Astrocyte (in vitro differentiated cells and primary cell): ENCODE measurements around the gene ZNF37A. TPM values are rescaled to one million over a fixed set of nuclear protein-coding genes. Genes with fewer than 3 reads are reported as not detected.

Experiments used
- DNase-seq: peaks from one replicate; pipeline ENCODE4 v3.0.0-alpha.2; 2010; ENCODE audit warnings: low read depth
- FAIRE-seq: peaks from 2 replicates; lab custom pipeline; 2011; peaks lifted over from hg19 to GRCh38; lab: Jason Lieb, UNC
- H2AFZ ChIP-seq: 2 replicates; pipeline ENCODE4 v1.6.0; 2012; ENCODE audit warnings: low read depth, low read length, inconsistent platforms
- H3K27ac ChIP-seq: 2 replicates; pipeline ENCODE4 v1.5.1; 2011; ENCODE audit warnings: low read depth, low read length, inconsistent platforms
- H3K27me3 ChIP-seq: 2 replicates; pipeline ENCODE4 v1.6.0; 2011; ENCODE audit warnings: low read length, inconsistent platforms; ENCODE audit not compliant: insufficient read depth
- H3K36me3 ChIP-seq: 2 replicates; pipeline ENCODE4 v1.5.1; 2011; ENCODE audit warnings: low read length, inconsistent platforms; ENCODE audit not compliant: insufficient read depth
- H3K4me1 ChIP-seq: 2 replicates; pipeline ENCODE4 v1.5.1; 2011; ENCODE audit warnings: low read length, inconsistent platforms; ENCODE audit not compliant: insufficient read depth
- H3K4me2 ChIP-seq: 2 replicates; pipeline ENCODE4 v1.6.0; 2012; ENCODE audit warnings: low read length, inconsistent platforms
- H3K4me3 ChIP-seq: 2 replicates; pipeline ENCODE4 v1.5.1; 2011; ENCODE audit warnings: low read depth, mild to moderate bottlenecking, low read length, inconsistent platforms; ENCODE audit not compliant: insufficient read depth
- H3K79me2 ChIP-seq: 2 replicates; pipeline ENCODE4 v1.6.0; 2012; ENCODE audit warnings: mild to moderate bottlenecking, low read length, inconsistent platforms; ENCODE audit not compliant: insufficient read depth
- H3K9ac ChIP-seq: 2 replicates; pipeline ENCODE4 v1.6.0; 2012; ENCODE audit warnings: mild to moderate bottlenecking, low read length, inconsistent platforms
- H3K9me3 ChIP-seq: 2 replicates; pipeline ENCODE4 v1.5.1; 2012; ENCODE audit warnings: low read depth, mild to moderate bottlenecking, low read length, inconsistent platforms; ENCODE audit not compliant: insufficient read depth
- H4K20me1 ChIP-seq: 2 replicates; pipeline ENCODE4 v1.6.0; 2012; ENCODE audit warnings: low read length, inconsistent platforms; ENCODE audit not compliant: insufficient read depth
- H3K27ac Mint-ChIP-seq: one replicate; pipeline ENCODE4 v1.8.0; 2021; ENCODE audit warnings: mild to moderate bottlenecking, mixed read lengths; ENCODE audit not compliant: unreplicated experiment
- H3K27me3 Mint-ChIP-seq: one replicate; pipeline ENCODE4 v1.8.0; 2021; ENCODE audit warnings: low read depth, mixed read lengths; ENCODE audit not compliant: unreplicated experiment
- H3K36me3 Mint-ChIP-seq: one replicate; pipeline ENCODE4 v1.8.0; 2021; ENCODE audit warnings: low read depth, mixed read lengths; ENCODE audit not compliant: unreplicated experiment
- H3K4me1 Mint-ChIP-seq: one replicate; pipeline ENCODE4 v1.8.0; 2021; ENCODE audit warnings: low read depth, mixed read lengths; ENCODE audit not compliant: unreplicated experiment
- H3K4me3 Mint-ChIP-seq: one replicate; pipeline ENCODE4 v1.8.0; 2021; ENCODE audit warnings: mild to moderate bottlenecking, moderate library complexity, mixed read lengths; ENCODE audit not compliant: unreplicated experiment
- H3K9me3 Mint-ChIP-seq: one replicate; pipeline ENCODE4 v1.8.0; 2021; ENCODE audit warnings: mild to moderate bottlenecking, mixed read lengths; ENCODE audit not compliant: unreplicated experiment
- CTCF ChIP-seq: IDR thresholded peaks from 2 replicates; pipeline ENCODE4 v1.5.1; 2011; ENCODE audit warnings: low read depth, mild to moderate bottlenecking, inconsistent platforms, low read length, moderate library complexity; ENCODE audit not compliant: insufficient read depth
- EZH2 ChIP-seq: IDR thresholded peaks from 2 replicates; pipeline ENCODE4 v1.6.1; 2012; ENCODE audit warnings: mild to moderate bottlenecking, low read length, inconsistent platforms; ENCODE audit not compliant: insufficient read depth
- total RNA-seq: library from RNA; stranded (reverse); gene quantifications from 2 replicates; pipeline ENCODE4 v1.2.1, GENCODE V29; 2021

The ZNF37A gene
- total RNA-seq, 1 donor from 2014 or later, result 10.1 TPM

DNA sequence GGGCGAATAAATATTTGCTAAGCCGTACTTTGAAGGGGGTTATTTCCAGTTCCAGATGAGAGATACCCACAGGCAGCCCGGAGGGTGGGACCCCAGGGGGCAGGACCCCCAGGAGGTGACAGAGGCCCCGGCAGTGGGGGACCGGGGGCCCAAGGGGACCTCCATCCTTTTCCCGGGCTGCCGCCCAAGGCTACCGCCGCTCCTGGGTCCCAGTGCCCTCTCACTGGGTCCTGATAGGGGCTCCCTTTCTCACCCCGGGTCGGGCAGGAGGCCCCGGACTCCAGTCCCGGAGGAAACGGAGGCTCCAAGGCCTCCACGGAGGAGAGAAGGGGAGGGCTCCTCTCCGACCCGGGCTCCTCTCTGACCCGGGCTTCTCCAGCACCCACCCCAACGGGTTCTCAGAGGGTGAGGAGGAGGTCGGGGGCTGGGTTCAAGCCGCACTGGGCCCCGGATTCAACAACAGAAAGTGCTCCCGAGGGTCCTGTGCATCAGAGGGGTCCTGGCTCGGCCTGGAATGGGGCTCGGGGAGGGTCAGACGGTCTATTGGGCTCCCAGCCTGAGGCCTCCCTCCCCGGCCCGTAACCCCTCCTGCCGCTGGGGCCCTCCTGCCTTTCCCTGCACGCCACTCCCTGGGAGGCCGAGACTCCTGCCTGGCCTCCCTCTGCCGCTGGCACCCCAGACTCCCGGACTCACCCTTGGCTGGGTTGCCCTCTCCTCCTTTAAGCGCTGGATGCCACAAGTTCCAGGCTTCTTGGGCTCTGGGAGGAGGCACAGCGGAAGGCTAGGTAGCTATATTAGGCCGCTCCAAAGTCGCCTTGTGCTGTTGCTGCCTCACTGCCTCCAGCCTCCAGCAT lies 62.5 kb downstream of the ZNF37A start:
- H2AFZ ChIP-seq, result no peak overlapping the region
- H3K9ac ChIP-seq, result no peak overlapping the region
- Mint-ChIP-seq H3K4me3 (no peak overlapping the region), H3K9me3 (peaks cover 14% of the 10 kb centered on the region), H3K36me3 (no peaks in the 10 kb centered on the region), H3K27ac (no peak overlapping the region), H3K27me3 (no peaks in the 10 kb centered on the region), H3K4me1 (no peaks in the 10 kb centered on the region)
- peaks cover 9% of the 10 kb centered on the region for H3K9me3 ChIP-seq
- no peaks in the 10 kb centered on the region for H3K79me2 ChIP-seq
- H3K4me3 ChIP-seq, result no peak overlapping the region
- H3K36me3 ChIP-seq, result no peaks in the 10 kb centered on the region
- DNase-seq, result no peak
- TF ChIP-seq EZH2 (no peak), CTCF (no peak)
- no peak overlapping the region for H3K27ac ChIP-seq
- no peak for FAIRE-seq
- H3K4me1 ChIP-seq, result no peaks in the 10 kb centered on the region
- H3K4me2 ChIP-seq, result no peak overlapping the region
- H4K20me1 ChIP-seq, result no peaks in the 10 kb centered on the region
- H3K27me3 ChIP-seq, result no peaks in the 10 kb centered on the region

DNA sequence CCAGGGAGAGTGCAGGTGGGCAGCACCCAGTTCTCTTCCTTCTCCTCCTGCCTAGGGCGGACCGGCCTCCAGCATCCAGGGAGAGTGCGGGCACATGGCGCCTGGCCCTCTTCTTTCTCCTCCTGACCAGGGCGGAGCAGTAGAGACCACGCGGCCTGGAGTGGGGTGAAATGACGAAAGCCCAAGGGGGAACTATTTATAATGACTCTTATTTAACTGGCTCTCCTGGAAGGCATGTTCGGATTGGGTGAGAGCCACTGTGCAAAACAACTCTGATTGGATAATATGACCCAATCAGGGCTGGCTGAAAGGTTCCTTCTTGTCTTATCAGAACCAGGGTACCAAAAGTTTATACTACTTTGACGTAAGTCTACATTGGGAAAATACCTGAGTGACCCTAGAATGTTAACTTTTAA lies 63.1 kb downstream of the ZNF37A start:
- Mint-ChIP-seq H3K9me3 (peaks cover 16% of the 10 kb centered on the region), H3K4me1 (no peaks in the 10 kb centered on the region), H3K36me3 (no peaks in the 10 kb centered on the region), H3K27ac (no peak overlapping the region), H3K4me3 (no peak overlapping the region), H3K27me3 (no peaks in the 10 kb centered on the region)
- Histone ChIP-seq H3K4me3 (no peak overlapping the region), H3K27ac (no peak overlapping the region), H3K4me1 (no peaks in the 10 kb centered on the region), H3K79me2 (no peaks in the 10 kb centered on the region), H3K9me3 (peaks cover 9% of the 10 kb centered on the region), H2AFZ (no peak overlapping the region), H3K9ac (no peak overlapping the region), H3K27me3 (no peaks in the 10 kb centered on the region), H4K20me1 (no peaks in the 10 kb centered on the region), H3K4me2 (no peak overlapping the region), H3K36me3 (no peaks in the 10 kb centered on the region)
- FAIRE-seq, result no peak
- no peak for TF ChIP-seq EZH2
- TF ChIP-seq CTCF, result no peak
- no peak for DNase-seq

- H3K4me1 ChIP-seq, result no peaks in the 10 kb centered on the region
- H4K20me1 ChIP-seq, result no peaks in the 10 kb centered on the region
- no peaks in the 10 kb centered on the region for H3K27me3 Mint-ChIP-seq
- no peak for DNase-seq
- no peak overlapping the region for H2AFZ ChIP-seq
- no peaks in the 10 kb centered on the region for H3K27me3 ChIP-seq
- H3K9ac ChIP-seq, result no peak overlapping the region
- no peaks in the 10 kb centered on the region for H3K4me1 Mint-ChIP-seq
- no peak overlapping the region for H3K4me3 ChIP-seq
- FAIRE-seq, result no peak
- no peak overlapping the region for H3K4me2 ChIP-seq
- no peak overlapping the region for H3K27ac Mint-ChIP-seq
- peaks cover 6% of the 10 kb centered on the region for H3K9me3 ChIP-seq
- TF ChIP-seq EZH2, result no peak
- TF ChIP-seq CTCF, result no peak
- peaks cover 18% of the 10 kb centered on the region for H3K9me3 Mint-ChIP-seq
- no peaks in the 10 kb centered on the region for H3K36me3 Mint-ChIP-seq
- H3K4me3 Mint-ChIP-seq, result no peak overlapping the region
- H3K79me2 ChIP-seq, result no peaks in the 10 kb centered on the region
- H3K27ac ChIP-seq, result no peak overlapping the region
- H3K36me3 ChIP-seq, result no peaks in the 10 kb centered on the region
These were observed 64.9 kb downstream of the ZNF37A start for GRCh38 chr10:38159004-38159403.
